ENCODE data around the gene BTBD8. TPM values are rescaled to one million over a fixed set of nuclear protein-coding genes. Genes with fewer than 3 reads are reported as not detected.

The BTBD8 gene
- total and polyA plus RNA-seq, 2 of the 4 experiments (the other 2 are of a cell fraction): 0.94 to 2.0 TPM

- Histone ChIP-seq H3K4ac (ENCODE audit: low read depth, low read length) (peak overlapping the region; percentile 63), H3K27ac (ENCODE audit: insufficient read depth, low read length) (peak overlapping the region; percentile 28; the same call in 1 of the 2 replicates), H4K8ac (ENCODE audit: low read depth in 2 of 2, low read length in 2 of 2) (peak overlapping the region in 1 of 2 experiments; percentile 12; a peak in 2 of 4 replicates), H2BK5ac (ENCODE audit: low read depth, low read length, poor library complexity, severe bottlenecking) (peak overlapping the region; percentile 87), H2AFZ (replicated peaks; ENCODE audit: low read length, poor library complexity) (peak overlapping the region; percentile 25), H3K9ac (ENCODE audit: low read depth, low read length) (no peak overlapping the region), H3K79me1 (ENCODE audit: low read depth in 1 of 2, low read length in 2 of 2) (no peaks in the 10 kb centered on the region), H2AK5ac (ENCODE audit: low read depth, low read length) (peak overlapping the region; percentile 46; the same call in 1 of the 2 replicates), H2AK9ac (replicated peaks; ENCODE audit: low read depth, low read length, poor library complexity) (peak overlapping the region; percentile 32), H4K91ac (ENCODE audit: insufficient read depth, low read depth, low read length) (peak overlapping the region; percentile 40), H3K56ac (ENCODE audit: extremely low read depth, insufficient read depth, low read length) (no peak overlapping the region), H2BK20ac (ENCODE audit: low read depth, low read length) (peak overlapping the region; percentile 79), H4K20me1 (ENCODE audit: insufficient read depth, low read length) (no peaks in the 10 kb centered on the region), H3K4me2 (ENCODE audit: low read depth, low read length) (peak overlapping the region; percentile 81), H2BK120ac (ENCODE audit: low read depth, low read length) (peak overlapping the region; percentile 58; the same call in 1 of the 2 replicates), H3K18ac (ENCODE audit: low read depth, low read length) (peak overlapping the region; percentile 78; the same call in 1 of the 2 replicates), H3K4me1 (ENCODE audit: control insufficient read depth, insufficient read depth, low read length) (peaks cover 3% of the 10 kb centered on the region; the same call in 1 of the 2 replicates), H3K23ac (ENCODE audit: low read depth, low read length) (0 out of 2 replicates have a peak overlapping the region, but pooled peaks have one; percentile 30), H3K27me3 (ENCODE audit: control insufficient read depth, insufficient read depth, low read length) (no peaks in the 10 kb centered on the region), H3K9me1 (ENCODE audit: insufficient read depth, low read length) (peaks cover 4% of the 10 kb centered on the region; the same call in 1 of the 2 replicates), H3K14ac (replicated peaks; ENCODE audit: low read depth, low read length) (peak overlapping the region; percentile 65; the same call in 1 of the 2 replicates), H4K5ac (ENCODE audit: low read depth, low read length) (peak overlapping the region; percentile 5), H3K9me3 (ENCODE audit: control insufficient read depth, insufficient read depth, low read length) (peaks cover 2% of the 10 kb centered on the region; the same call in 1 of the 2 replicates), H3K4me3 (ENCODE audit: insufficient read depth, low read depth, low read length) (peak overlapping the region; percentile 11; the same call in 1 of the 2 replicates), H2BK15ac (ENCODE audit: low read depth, low read length) (peak overlapping the region; percentile 24; the same call in 1 of the 3 replicates), H3K36me3 (ENCODE audit: control insufficient read depth, insufficient read depth, low read length) (no peaks in the 10 kb centered on the region)
- intact Hi-C loops (cut with micrococcal nuclease): no loop called here
- dilution Hi-C loops (cut with HindIII; ENCODE audit: low sequenced_read_pairs, unreplicated experiment): no loop called here
- WGBS, 2 experiments (ENCODE audit: extremely low coverage in 2 of 2, insufficient read length in 1 of 2): no CpG with 5 or more reads among the region's 2 CpGs
- ChIA-PET CTCF (interaction anchor here (0.6 to 0.8 kb wide), 2 partner anchors 10 to 700 kb away, joined by 3 read pairs; no protein-coding TSS in a partner anchor), POLR2A (ENCODE audit: unreplicated experiment) (no interaction called here)
- in situ Hi-C loops (cut with MboI; ENCODE audit: low sequenced_read_pairs): no loop called here
- peak; percentile 64 for DNase-seq
- peak; percentile 63 for ATAC-seq (ENCODE audit: low read depth)
- TF ChIP-seq USF2 (IDR thresholded peaks at IDR 0.05; ENCODE audit: low read depth, low read length) (no peak), CEBPB (IDR thresholded peaks at IDR 0.05; ENCODE audit: low read depth, low read length) (0 out of 2 replicates have a peak, but pooled peaks have one; percentile 8)
- no TSS peak for BruUV-seq (replicated peaks)
Observed at GRCh38 chr1:92210701-92211100, 130.6 kb downstream of the BTBD8 start.

All from IMR-90 (cell line).